Umbilical cord (tissue), 2 donors: ENCODE results near the gene DNAJA1. TPM values are rescaled to one million over a fixed set of nuclear protein-coding genes. Genes with fewer than 3 reads are reported as not detected.

ENCODE experiments used
- DNase-seq: peaks from one replicate; pipeline ENCODE4 v3.0.0-alpha.2; 2015; ENCODE audit warnings: low spot score
- total RNA-seq: library from RNA; depleted of rRNA; stranded (reverse); fragments of >200 nt; gene quantifications from one replicate; pipeline ENCODE4 v1.2.3, GENCODE V29; 2014; ENCODE audit warnings: low replicate concordance; ENCODE audit not compliant: insufficient read depth

The DNAJA1 gene
- total RNA-seq, 1 donor from 2014 or later, result 51.3 TPM

DNA sequence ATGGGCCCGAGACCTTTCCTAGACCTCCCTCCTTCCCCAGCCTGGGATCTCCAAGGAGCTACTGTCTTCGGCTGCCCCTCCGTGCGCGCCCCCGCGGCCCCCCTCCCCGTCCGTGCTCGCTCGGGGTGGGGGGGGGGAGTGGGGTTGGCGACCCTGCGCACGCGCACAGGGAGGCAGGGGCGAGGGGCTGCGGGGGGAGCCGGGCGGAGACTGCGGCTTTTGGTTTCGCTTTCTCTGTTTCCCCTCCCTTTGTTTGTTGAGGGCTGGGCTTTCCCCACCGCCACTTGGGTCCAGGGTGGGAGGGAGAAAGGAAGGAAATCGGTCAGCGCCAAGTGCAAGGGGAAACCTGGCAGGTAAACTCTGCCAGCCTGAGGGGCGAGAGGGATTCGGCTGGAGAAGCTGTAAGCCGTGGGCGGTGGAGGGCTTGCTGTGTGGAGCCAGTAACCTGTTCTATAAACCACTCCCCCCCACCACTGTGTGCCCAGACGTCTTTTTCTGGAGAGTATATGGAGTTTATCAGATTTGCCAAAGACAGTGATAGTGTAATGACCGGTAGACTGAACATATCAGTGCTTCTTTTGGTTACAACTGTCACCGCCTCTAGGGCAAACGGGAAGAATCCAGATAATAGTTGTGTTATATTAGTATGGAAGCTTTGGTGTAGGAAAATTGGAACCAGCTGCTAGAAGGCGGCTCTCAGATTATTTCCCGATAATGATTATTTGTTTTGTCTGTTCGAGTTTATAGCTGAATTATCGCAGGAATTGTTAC is 684 bp downstream of the DNAJA1 start:
- DNase-seq, result peak; percentile 74

DNA sequence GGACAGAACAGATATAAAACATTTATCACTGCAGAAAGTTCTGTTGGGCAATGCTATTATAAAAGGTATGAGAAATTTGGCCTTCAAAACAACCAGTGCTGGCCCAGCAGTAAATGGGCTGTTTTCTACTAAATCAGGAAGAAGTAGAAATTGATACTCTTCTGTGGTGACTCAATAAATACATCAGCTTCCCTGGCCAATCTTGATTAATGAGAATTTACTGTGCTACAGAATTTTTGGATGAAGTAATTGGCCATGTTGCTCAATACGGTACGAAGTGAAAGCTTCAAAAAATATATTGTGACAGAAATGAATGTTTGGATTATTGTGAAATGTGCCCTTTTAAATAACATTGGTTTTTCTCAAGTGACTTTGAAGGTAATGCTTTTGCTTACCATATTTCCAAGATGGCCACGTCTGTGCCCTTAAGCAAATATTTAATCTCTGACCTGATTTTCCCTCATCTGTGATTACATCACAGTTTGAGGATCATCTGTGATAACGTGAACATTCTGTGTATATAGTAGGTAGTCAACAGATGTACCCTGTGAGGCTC is 4.2 kb downstream of the DNAJA1 start:
- no peak for DNase-seq

GRCh38 chr9:33030285-33030684 is 5.2 kb downstream of the DNAJA1 start:
- no peak for DNase-seq

DNA sequence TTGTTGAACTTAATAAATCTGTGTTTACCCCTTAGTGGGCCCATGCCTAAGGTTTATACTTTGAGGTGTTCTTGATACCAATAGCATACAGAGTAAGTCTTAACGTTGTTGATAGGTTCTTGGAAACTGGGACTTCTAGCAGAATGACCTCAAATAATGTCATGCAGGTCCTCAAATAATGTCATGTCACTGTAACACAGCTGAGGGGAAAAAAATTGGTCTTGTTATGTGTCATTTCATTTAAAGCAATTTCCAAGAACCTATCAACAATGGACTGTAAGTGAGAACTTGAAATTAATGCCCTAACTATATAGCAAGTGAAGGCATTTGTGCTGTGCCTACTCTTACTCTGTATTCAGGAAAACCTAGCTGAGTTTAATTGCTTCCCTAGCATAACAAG is 7.2 kb downstream of the DNAJA1 start:
- DNase-seq, result no peak

GRCh38 chr9:33032865-33033264 is 7.8 kb downstream of the DNAJA1 start:
- no peak for DNase-seq

DNA sequence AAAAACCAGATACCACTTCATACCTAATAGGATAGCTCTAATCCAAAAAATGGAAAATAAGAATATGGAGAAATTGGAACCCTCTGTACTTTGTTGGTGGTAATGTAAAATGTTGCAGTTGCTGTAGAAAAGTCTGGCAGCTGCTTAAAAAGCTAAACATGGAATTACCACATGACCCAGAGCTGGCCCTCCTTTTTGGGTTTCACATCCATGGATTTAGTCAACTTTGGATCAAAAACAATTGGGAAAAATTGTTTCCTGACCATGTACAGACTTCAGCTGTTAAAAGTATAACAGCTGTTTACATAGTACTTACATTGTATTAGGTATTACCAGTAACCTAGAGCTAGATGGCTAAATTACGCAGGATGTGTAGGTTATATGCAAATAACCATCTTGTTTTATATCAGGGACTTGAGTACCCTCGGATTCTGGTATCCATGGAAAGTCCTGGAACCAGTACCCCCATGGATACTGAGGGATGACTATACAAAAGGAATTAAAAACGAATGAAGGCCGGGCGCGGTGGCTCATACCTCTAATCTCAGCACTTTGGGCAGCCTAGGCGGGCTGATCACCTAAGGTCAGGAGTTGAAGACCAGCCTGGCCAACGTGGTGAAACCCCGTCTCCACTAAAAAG is 15.8 kb downstream of the DNAJA1 start:
- no peak for DNase-seq

- DNase-seq, result no peak
These were observed 16.5 kb downstream of the DNAJA1 start for GRCh38 chr9:33041432-33042188.

DNA sequence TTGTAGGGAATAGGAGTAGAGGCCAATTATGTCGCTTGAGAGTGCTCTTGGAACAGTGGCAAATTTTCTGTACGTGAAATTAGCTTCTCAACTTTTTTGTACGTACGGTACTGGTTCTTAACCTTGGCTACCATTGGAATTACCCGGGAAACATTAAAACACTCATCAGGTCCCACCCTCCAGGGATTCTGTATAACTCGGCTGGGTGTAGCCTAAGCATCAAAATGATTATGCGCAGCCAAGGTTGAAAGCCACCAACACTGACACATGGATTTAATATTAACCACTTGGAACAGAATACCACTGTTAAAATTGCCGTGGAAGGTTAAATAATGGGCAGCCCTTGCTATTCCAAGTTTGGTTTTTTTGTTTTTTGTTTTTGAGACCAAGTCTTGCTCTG is 17.4 kb downstream of the DNAJA1 start:
- no peak for DNase-seq

DNA sequence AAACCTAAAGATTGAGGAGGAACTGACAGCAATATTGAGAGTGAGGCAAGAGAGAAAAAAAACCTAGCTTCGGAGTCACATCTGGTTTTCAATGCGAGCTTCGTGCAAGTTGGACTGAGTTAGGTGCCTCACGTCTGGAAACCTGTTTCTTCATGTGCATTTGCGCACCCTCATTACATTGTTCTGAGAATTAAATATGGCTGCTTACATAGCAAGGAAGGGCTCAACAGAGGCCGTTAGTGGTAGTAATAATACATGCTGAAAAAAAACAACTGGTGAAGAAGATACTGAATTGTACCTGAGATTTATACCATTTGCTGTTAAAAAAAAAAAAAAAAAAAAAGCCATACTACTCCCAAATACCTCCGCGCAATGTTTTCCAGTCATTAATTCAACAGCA is 18.6 kb downstream of the DNAJA1 start:
- DNase-seq, result peak; percentile 9

DNA sequence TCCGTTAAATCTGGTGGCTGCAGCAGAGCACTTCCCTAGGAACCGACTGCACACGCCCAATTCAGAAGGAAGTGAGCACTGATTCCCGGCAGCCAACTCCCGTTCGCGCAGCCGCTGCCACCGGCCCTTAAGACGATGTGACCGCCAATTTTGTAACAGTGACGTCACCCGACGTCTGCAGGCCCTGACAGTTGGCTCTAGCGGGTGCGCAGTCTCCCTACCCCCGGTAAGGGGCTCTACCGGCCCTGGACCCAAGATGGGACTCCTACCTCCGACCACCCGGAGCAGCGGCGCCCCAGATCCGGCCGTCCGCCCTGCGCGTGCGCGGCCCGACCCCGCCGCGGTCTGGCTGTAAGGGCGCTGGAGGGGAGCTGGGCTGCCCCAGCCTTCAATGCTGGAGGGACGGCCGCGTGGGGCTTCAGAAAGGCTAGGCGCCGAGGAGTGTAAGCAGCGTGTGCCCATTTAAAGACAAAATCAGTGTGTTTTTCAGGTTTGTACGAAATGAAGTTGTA is 19.1 kb downstream of the DNAJA1 start:
- peak; percentile 94 for DNase-seq

DNA sequence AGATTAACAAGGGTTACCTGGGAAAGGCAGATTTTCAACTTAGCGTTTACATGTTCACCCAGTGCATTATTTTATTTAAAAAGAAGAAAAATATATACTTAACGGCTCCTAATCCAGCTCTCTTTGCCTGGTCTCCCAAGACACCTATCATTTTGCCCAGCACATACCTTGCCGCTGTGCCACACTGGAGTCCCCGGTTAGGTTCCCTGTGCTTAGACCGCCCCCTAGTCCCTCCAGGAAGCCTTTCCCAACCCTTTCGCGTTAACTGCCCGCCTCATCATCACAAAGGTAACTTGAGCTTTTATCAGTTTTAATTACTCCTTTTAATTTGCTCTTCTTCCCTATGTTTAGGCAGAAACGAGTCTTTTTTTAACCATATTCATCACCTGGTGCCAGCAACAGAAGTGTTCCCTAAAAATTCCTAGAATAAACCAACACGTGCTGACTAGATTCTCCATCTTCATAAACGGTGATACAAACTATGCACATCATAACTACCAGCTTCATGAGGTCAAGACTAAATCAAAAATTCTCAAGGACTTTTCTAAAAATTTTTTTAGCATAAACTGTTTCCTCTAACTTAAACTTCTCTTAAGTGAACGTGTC is 19.7 kb downstream of the DNAJA1 start:
- DNase-seq, result peak; percentile 48

GRCh38 chr9:33046061-33046460 is 21.0 kb downstream of the DNAJA1 start:
- no peak for DNase-seq

GRCh38 chr9:33048054-33048465 is 23.0 kb downstream of the DNAJA1 start:
- DNase-seq, result no peak

DNA sequence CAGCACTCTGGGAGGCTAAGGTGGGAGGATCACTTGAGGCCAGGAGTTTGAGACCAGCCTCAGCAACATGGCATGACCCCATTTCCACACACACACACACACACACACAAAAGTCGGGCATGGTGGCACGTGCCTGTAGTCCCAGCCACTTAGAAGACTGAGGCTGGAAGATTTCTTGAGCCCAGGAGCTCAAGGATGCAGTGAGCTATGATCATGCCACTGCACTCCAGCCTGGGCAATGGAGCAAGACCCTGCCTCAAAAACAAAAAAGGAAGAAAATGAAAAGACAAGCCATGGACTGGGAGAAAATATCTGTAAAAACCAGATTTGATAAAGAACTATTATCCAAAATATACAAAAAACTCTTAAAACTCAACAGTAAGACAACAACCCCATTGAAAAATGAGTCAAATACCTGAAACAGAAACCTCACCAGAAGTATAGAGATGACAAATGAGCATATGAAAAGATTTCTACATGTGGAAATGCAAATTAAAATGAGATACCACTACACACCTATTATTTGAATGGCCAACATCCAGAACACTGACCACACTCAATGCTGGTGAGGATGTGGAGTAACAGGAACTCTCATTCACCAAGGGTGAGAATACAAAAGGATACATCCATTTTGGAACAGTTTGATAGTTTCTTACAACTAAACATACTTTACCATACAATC is 24.7 kb downstream of the DNAJA1 start:
- DNase-seq, result no peak

GRCh38 chr9:33051144-33051543 is 26.1 kb downstream of the DNAJA1 start:
- DNase-seq, result no peak

- DNase-seq, result no peak
These were observed 40.3 kb downstream of the DNAJA1 start for GRCh38 chr9:33065157-33066076.

DNA sequence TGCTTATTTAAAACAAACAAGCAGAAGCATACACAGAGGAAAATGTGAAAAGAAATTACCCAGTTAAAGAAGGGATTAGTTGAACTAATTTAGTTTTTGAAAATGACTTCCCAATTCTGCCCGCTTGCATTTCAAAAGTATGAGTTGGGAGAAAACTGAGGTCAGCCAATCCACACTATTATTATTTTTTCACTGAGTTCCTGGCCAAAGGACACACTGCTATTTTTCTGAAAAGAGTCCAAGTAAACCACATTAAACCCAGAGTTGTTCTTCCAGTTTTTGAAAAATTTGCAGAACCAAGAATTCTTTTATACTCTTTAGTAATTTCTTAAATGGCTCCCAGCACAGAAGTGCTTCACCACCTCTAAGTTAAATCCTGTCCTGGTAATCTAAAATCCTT is 43.9 kb downstream of the DNAJA1 start:
- no peak for DNase-seq

DNA sequence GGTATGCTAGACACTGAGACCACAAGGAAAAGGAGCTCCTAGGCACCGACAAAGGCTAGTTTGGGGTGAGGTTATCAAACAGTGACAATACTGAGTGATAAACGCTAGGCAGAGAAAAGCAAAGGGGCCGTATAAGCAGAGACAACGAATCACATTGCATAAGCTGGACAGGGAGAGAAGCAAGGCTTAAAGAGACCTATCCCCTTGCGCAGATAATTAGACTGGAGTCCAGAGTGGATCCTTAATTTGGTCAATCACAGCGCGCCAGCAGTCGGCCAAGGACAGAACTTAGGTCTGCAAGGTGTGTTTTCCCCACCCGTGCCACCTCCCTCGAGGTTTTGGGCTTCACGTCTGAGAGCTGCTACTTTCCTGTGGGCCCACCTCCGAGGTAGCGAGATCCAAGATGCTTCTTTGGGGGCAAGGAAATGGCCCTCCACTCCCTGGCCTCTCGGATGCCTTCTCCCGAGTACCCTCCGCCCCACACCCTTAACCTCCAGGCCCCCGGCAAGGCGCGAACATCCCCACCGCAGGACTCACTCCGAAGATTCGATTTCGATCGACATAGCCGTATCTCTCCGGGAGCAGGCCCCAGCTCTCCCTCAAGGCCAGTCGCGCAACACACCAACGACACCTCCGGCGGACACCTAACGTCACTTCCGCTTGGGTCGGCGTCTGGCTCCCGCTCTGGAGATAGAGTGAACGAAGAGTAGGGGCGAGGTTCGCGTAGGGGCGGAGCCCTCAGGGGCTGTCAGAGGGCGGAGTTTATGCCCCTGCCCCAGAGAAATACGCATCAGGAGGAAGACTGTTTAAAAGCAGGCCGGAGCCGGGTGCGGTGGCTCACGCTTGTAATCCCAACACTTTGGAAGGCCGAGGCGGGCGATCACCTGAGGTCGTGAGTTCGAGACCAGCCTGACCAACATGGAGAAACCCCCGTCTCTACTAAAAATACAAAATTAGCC is 51.3 kb downstream of the DNAJA1 start, which contains the start of gene SMU1:
TSS of gene SMU1 (minus strand) at position 629 of the 959 bp plus-strand sequence. CDS start at position 563, 66 bp downstream.
- peak; percentile 99 for DNase-seq

GRCh38 chr9:33080534-33080933 is 55.5 kb downstream of the DNAJA1 start:
- no peak for DNase-seq
